DOHH2 (cell line): Measurements from ENCODE around the gene FADS3.
A peak's percentile ranks its signal among the peaks of the same experiment; 100 is the strongest.

Experiments
- H3F3A ChIP-seq: fragments of 200-600 bp; sonication (generic), shearing (Covaris generic); 2 replicates; pipeline ENCODE4 v1.6.0; 2016; ENCODE audit warnings: antibody characterized with exemption, mild to moderate bottlenecking; ENCODE audit not compliant: control insufficient read depth, insufficient read depth
- H3K27ac ChIP-seq: fragments of 200-600 bp; sonication (generic); 2 replicates; pipeline ENCODE4 v1.5.1; 2014; ENCODE audit warnings: low read depth, mild to moderate bottlenecking, low read length, moderate library complexity
- H3K27me3 ChIP-seq: fragments of 200-600 bp; sonication (generic); 2 replicates; pipeline ENCODE4 v1.6.1; 2014; ENCODE audit warnings: mild to moderate bottlenecking, low read length, mixed read lengths; ENCODE audit not compliant: control insufficient read depth
- H3K36me3 ChIP-seq: fragments of 200-600 bp; sonication (generic); 2 replicates; pipeline ENCODE4 v1.6.1; 2014; ENCODE audit warnings: mild to moderate bottlenecking, low read length, moderate library complexity, mixed read lengths; ENCODE audit not compliant: control insufficient read depth
- H3K4me1 ChIP-seq: fragments of 200-600 bp; sonication (generic); 2 replicates; pipeline ENCODE4 v1.6.1; 2014; ENCODE audit warnings: mild to moderate bottlenecking, low read length, mixed read lengths; ENCODE audit not compliant: control insufficient read depth
- H3K4me2 ChIP-seq: fragments of 200-600 bp; sonication (generic); 2 replicates; pipeline ENCODE4 v1.6.0; 2014; ENCODE audit warnings: mild to moderate bottlenecking, low read length, moderate library complexity
- H3K4me3 ChIP-seq: fragments of 200-600 bp; sonication (generic); 2 replicates; pipeline ENCODE4 v1.5.1; 2014; ENCODE audit warnings: mild to moderate bottlenecking, low read length, mixed read lengths
- H3K79me2 ChIP-seq: fragments of 200-600 bp; sonication (generic); 2 replicates; pipeline ENCODE4 v1.6.1; 2014; ENCODE audit warnings: mild to moderate bottlenecking, low read length, mixed read lengths; ENCODE audit not compliant: control insufficient read depth
- H3K9me2 ChIP-seq: fragments of 200-600 bp; sonication (generic); replicated peaks from 2 replicates; pipeline ENCODE4 v1.6.1; 2014; ENCODE audit warnings: mild to moderate bottlenecking, low read length, mixed read lengths; ENCODE audit not compliant: control insufficient read depth
- H3K9me3 ChIP-seq: fragments of 200-600 bp; sonication (generic); 2 replicates; pipeline ENCODE4 v1.6.1; 2014; ENCODE audit warnings: antibody characterized with exemption, low read length, mixed read lengths; ENCODE audit not compliant: control insufficient read depth, insufficient read depth
- H4K20me1 ChIP-seq: fragments of 200-600 bp; sonication (generic); 2 replicates; pipeline ENCODE4 v1.6.0; 2014; ENCODE audit warnings: low read depth, mild to moderate bottlenecking, antibody characterized with exemption, low read length, moderate library complexity; ENCODE audit not compliant: control insufficient read depth, insufficient read depth
- CTCF ChIP-seq: fragments of 200-600 bp; sonication (generic); IDR thresholded peaks from one replicate; pipeline ENCODE4 v1.5.1; 2014; ENCODE audit warnings: antibody characterized with exemption, mild to moderate bottlenecking, low read depth, low read length; ENCODE audit not compliant: poor library complexity, severe bottlenecking
- EZH2phosphoT487 ChIP-seq: fragments of 200-600 bp; sonication (generic); IDR thresholded peaks from 2 replicates; pipeline ENCODE4 v1.6.1; 2017; ENCODE audit warnings: borderline replicate concordance, mild to moderate bottlenecking, antibody characterized with exemption, low read length, moderate library complexity, mixed read lengths

Gene FADS3

GRCh38 chr11:61827571-61828378 is 63.6 kb downstream of the FADS3 start, which contains the start of gene FADS2:
TSS of gene FADS2 (plus strand) at chr11:61828300. CDS start at chr11:61828391, 91 bp downstream.
- TF ChIP-seq EZH2phosphoT487 (no peak), CTCF (no peak)
- Histone ChIP-seq H4K20me1 (peaks cover 20% of the 10 kb centered on the region; the same call in 1 of the 2 replicates), H3F3A (peaks cover 21% of the 10 kb centered on the region), H3K27me3 (no peaks in the 10 kb centered on the region), H3K27ac (peak within 1 kb of the TSS; percentile 95), H3K4me2 (peak within 1 kb of the TSS; percentile 87), H3K36me3 (peaks cover 48% of the 10 kb centered on the region), H3K79me2 (peaks cover 66% of the 10 kb centered on the region), H3K4me1 (peaks cover 48% of the 10 kb centered on the region), H3K9me2 (no peaks in the 10 kb centered on the region), H3K9me3 (no peaks in the 10 kb centered on the region), H3K4me3 (peak within 1 kb of the TSS; percentile 84)

DNA sequence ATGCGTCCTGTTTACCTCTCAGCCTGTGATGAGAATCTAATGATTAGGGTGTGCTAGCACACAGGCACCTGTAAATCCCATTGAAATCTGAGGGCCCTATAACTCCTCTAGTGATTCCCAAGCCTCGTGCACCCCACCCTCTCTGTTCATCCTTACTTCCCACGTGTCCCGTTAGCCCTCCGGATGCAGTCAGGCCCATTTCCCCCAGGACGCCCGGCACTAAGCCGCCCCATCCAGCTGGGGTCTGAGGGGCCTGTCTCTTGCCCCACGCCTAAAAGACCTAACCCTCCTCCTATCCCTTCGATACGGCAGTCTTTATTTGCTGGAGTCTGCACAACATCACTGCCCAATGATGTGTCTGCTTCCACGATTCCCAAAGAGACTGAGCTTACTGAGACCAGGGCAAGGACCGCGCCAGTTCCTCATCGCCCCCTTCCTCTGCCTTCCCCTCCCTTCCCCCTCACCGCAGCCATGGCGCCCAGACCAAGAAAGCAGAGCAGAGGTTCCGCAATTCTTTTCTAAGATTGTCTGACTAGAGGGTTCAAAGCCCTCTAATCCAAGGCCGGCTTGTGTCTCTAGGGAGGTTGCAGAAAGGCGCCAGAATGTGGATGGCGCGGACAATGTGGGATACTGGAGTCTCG is 64.3 kb downstream of the FADS3 start:
- H3K27ac ChIP-seq, result peak overlapping the region; percentile 95
- H3K9me2 ChIP-seq, result no peaks in the 10 kb centered on the region
- no peaks in the 10 kb centered on the region for H3K9me3 ChIP-seq
- H3K79me2 ChIP-seq, result peaks cover 59% of the 10 kb centered on the region
- H3K36me3 ChIP-seq, result peaks cover 41% of the 10 kb centered on the region
- H3K4me2 ChIP-seq, result peak overlapping the region; percentile 87
- peak overlapping the region; percentile 84 for H3K4me3 ChIP-seq
- no peaks in the 10 kb centered on the region for H3K27me3 ChIP-seq
- peaks cover 41% of the 10 kb centered on the region for H3K4me1 ChIP-seq
- H4K20me1 ChIP-seq, result peaks cover 20% of the 10 kb centered on the region; the same call in 1 of the 2 replicates
- TF ChIP-seq CTCF (no peak), EZH2phosphoT487 (no peak)
- H3F3A ChIP-seq, result peaks cover 23% of the 10 kb centered on the region
